Measurements from ENCODE around the gene DEPP1. TPM values are rescaled to one million over a fixed set of nuclear protein-coding genes. Genes with fewer than 3 reads are reported as not detected.
"Not testable (repeated sequence)": the region's sequence is repeated elsewhere in the genome, so short reads cannot be mapped to it uniquely, and the experiment has no call there.

Gene DEPP1, protein sequence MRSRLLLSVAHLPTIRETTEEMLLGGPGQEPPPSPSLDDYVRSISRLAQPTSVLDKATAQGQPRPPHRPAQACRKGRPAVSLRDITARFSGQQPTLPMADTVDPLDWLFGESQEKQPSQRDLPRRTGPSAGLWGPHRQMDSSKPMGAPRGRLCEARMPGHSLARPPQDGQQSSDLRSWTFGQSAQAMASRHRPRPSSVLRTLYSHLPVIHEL
- 33.8 TPM for polyA plus RNA-seq (ENCODE audit: insufficient read length)

DNA sequence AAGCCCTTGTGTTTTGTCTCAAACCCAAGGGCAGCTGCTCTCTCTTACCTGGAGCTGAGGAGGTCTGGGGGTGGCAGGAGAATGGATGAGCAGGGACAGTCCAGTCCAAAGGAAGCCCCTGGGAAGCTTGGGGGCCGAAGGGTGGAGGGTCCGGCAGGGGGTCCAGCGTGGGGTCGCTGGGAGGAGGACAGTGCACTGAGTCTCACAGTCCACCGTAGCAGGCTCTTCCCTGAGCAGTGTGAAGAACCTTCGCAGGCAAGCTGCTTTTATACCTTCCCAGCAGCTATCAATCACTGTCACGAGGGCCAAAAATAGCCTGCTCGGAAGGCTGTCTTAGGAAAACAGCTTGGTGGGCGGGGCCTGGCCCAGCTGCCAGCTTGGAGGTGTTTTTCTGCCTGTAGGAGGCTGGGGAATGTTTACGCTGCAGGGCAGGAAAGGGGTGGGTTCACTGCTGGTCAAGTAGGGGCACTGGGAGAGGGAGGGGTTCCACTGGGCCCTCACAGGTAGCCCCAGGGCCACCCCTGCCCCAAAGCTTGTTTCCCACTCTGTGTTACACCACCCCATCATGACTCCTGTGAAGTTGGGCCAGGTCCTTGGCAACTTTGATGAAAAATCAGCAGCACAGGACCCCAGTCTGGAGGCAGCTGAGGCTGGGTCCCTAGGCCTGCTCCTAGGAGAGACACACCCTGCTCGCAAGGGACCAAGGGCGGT, at the start of gene DEPP1:
TSS of gene DEPP1 (minus strand) at position 240 of the 711 bp plus-strand sequence. CDS start 779 bp downstream, outside the sequence.
- DNase-seq (ENCODE audit: low read depth) = no peak

GRCh38 chr10:45023426-45023825, 44.8 kb upstream of the DEPP1 start:
- no peak for DNase-seq (ENCODE audit: low read depth)

DNA sequence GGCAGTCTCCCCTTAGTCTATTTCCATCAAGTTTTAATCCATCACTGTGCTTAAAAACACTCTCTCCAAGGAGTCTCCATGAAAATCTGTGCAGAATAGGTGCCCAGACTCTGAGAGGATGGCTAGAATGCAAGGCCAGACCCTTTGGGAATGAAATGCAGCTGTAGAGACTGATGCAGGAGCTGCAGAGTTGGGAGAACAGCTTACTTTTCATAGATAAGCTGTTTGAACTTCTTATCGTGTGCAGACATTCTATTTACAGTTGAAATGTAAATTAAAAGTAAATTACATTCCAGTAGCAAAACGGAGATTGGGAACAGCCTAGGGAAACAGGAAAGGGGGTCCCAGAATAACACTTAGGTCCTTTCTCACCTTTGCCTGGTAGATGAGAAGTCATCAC, 37.0 kb upstream of the DEPP1 start:
- no peak for DNase-seq (ENCODE audit: low read depth)

- not testable (repeated sequence) for DNase-seq (ENCODE audit: low read depth)
Measured at GRCh38 chr10:45014557-45014956, 35.9 kb upstream of the DEPP1 start.

GRCh38 chr10:45008524-45009161, 30.0 kb upstream of the DEPP1 start:
- DNase-seq (ENCODE audit: low read depth) = peak; percentile 72

GRCh38 chr10:45006276-45007030, 27.8 kb upstream of the DEPP1 start:
- no peak for DNase-seq (ENCODE audit: low read depth)

DNA sequence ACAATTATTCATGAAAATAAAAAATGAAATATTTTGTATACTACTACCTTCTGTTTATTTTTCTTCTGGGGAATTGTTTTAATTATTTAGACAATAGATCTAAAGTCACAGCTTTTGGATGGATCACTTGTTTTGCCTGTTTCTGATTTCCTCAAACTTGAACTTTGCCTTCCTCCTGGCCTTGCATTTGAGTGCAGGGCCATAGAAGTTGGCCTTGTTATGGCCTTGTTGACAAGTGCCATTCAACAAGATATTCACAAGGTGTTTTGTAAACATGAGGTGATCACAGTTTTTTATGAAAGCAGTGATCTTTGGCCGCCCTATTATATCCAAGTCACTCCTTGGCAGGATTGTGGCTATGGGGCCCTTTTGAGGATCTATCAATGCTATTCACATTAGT, 26.7 kb upstream of the DEPP1 start:
- DNase-seq (ENCODE audit: low read depth) = no peak

DNA sequence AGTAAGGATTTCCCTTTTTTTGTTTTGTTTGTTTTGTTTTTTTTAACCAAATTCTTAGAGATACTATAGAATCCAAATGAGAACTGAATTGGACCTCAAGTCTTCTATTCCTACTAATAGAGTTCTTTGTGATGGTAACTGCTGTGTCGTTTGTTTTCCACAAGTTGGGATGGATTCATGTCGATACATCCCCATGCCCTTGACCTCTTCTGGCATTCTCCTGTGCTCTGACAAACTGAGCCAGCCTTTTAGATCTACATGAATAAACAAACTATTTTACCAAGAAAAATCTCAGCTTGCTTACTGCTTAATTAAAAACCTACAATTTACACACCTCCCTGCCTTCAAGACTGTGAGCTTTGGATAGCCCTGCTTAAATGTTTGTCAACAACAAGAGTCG, 26.1 kb upstream of the DEPP1 start:
- no peak for DNase-seq (ENCODE audit: low read depth)

GRCh38 chr10:45003432-45004000, 24.9 kb upstream of the DEPP1 start:
- DNase-seq (ENCODE audit: low read depth) = no peak

DNA sequence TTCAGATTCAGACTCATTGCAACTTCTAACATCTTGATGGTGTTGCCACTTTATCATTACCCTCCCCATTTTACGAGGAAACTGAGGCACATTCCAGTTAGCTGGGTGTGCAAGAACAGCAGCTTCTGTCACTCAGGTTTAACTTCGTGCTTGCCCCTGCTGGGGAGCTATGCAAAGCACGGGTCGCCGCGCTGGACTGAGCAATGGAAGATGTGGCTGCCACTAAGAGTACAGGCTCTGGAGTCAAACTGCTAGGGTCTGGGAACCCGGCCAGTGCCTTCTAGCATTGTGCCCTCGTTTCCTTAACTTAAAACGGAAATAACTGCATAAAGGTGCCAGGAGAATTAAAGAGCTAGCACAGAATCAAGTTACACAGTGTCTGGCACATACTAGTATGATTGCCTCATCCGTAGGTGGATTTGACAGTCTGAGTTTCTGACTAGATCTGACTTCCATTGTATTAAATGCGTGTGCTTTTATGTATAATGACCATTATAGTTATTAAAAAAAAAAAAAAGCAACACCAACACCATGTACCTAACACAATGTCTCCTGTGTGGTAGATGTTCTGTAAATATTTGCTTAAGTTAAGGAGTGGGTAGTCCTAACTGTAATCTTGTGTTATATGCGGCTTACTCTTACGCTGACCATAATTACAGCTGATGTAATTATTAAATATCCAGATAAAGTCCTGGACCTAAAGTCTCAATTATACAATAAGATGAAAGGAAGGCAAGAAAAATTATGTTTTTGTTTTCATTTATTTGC, 23.0 kb upstream of the DEPP1 start:
- DNase-seq (ENCODE audit: low read depth) = no peak

GRCh38 chr10:45000752-45001380, 22.3 kb upstream of the DEPP1 start, which contains the start of gene ZNF22:
Gene ZNF22 (plus strand): TSS chr10:45000923. CDS start chr10:45003369, 2,446 bp downstream.
- peak; percentile 25 for DNase-seq (ENCODE audit: low read depth)

DNA sequence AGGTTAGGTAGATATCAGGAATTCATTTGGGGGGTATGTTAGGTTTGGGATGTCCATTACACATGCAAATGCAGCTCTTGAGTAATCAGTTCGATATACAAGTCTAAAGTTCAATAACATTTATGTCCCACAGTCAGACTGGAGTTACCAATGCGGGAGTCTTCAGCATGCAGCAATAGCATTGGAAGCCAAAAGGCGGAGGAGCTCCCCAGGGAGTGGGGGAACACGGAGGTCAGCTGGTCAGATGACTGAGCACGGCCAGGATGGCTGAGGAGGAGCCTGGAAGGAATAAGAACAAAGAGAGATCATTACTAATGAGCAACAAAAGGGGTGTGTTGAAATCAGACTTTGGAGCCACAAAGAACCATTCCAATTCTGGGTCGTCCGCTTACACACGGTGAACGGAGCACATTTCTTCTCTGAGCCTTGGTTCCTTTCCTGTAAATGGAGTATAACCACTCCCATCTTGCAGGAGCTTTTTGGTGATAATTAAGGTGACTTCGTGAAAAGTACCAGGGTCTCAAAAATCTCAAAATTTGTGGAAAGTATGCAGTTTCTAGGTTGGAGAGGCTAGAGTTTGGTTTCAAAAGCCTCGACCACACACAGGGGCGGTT, 21.6 kb upstream of the DEPP1 start:
- DNase-seq (ENCODE audit: low read depth) = no peak

DNA sequence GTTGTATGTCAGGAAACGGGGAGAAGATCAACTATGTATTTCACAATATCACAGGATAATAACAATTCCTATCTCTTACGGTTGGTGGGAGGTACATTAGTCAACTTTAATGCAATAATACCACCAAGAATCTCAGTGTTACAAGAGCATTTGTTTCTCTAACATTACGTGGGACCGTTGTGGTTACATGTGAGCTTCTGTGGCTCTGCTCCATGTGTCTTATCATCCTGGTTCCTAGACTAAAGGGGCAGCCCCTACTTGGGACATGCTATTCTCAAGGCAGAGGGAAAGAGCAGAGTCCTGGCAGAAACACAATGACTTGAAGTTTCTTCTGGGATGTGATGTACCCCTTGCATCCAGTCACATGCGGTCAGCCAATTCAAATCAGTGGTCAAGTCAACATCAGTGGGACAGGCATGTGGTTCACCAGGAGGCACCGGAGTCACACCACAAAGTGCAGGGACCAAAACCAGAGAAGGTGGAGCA, 19.6 kb upstream of the DEPP1 start:
- DNase-seq (ENCODE audit: low read depth) = no peak

DNA sequence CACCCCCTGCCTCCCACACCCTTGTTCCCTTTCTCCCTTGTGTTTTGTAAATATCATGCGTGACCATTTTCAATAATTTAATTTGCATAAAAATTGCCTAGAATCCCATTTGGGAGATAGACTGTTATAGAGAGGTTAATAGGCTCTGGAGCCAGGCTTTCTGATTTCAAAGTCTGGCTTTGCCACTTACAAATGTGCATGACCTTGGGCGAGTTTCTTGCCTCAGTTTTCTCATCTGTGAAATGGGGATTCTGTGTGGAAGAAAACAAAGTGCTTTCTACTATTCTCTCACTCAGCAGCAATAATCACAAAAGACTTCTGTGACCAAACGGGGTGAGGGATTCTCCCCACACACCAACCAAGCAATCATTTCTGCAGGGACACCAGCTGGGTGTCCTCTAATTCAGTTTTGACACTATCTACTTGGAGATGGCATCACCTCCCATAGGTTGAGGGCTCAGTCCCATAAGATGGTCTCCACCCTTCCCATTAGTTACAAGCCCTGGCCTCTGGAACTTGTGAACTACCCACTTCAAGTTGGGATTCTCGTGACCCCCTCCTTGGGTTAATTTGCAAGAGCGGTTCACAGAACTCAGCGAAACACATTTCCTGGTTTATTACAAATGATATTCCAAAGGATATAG, 18.6 kb upstream of the DEPP1 start:
- no peak for DNase-seq (ENCODE audit: low read depth)

DNA sequence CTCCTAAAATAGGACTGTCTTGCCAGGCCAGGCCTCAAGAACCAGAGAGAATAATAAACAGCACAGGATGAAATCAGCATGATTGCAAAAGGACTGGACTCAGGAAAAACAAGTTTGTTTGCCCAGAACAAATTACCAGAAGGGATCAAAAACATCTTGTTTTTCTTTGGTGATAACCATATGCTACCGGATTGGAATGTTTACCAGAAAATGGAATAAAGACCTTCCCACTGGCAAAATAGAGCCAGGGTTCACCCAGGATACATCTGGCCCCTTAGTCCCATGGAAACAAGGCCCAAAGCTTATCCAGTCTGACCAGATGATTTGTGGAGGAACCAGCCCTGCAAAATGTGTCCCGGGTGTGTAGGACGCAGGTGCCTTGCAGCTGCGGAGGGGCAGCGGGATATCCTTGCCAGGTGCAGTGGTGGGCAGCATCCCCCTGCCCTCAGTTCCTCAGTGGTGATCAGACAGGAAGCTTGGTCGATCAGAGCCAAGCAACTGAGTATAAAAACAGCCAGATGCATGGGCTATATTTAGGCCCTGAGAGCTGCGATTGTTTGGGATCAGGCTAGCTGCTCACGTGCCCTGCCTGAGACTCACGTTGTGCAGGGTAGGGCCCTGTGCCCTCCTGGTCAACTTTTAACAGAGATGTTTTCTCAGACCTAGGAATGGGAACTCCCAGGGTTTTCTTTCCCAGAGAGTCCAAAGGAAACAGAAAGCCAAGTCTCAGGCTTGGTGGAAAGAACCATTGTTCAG, 17.5 kb upstream of the DEPP1 start:
- no peak for DNase-seq (ENCODE audit: low read depth)

GRCh38 chr10:44995581-44995913, 16.9 kb upstream of the DEPP1 start:
- no peak for DNase-seq (ENCODE audit: low read depth)

DNA sequence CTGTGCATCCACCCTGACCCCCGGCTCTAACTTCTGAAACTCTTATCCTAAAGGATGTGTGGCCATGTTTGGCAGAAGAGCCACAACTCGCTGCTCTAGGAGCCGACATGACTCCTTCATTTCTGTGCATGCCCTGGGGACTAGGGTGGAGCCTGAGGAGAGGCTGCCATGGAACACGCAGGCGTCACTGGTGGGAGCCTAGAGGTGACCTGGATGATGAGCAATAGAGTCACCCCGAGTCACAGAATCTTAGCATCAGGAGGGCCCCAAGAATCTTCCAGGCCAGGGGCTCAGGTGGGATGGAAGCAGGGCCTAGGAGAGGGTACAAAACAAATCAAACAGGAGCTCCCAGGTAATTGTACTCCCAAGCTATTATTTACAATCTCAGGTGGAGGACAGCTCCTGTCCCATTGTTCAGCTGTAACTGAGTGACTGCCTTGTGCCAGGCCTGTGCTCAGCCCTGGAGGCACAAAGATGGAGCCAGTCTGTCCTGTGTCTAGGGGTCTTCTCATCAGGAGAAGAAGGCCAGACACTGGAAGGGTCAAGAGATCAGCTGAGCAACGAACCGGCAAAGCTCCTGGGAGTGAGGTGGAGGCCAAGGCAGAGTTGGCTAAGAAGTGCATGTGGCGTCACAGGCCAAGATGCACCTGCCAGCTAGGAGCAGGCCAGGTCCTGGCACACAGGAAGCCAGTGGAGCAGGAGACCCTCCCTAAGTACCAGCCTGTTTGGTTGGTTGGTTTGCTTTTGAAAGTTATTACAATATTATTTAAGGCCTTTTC, 16.3 kb upstream of the DEPP1 start:
- DNase-seq (ENCODE audit: low read depth) = no peak
